Measurements from ENCODE around the gene BMI1.

BMI1 gene

DNA sequence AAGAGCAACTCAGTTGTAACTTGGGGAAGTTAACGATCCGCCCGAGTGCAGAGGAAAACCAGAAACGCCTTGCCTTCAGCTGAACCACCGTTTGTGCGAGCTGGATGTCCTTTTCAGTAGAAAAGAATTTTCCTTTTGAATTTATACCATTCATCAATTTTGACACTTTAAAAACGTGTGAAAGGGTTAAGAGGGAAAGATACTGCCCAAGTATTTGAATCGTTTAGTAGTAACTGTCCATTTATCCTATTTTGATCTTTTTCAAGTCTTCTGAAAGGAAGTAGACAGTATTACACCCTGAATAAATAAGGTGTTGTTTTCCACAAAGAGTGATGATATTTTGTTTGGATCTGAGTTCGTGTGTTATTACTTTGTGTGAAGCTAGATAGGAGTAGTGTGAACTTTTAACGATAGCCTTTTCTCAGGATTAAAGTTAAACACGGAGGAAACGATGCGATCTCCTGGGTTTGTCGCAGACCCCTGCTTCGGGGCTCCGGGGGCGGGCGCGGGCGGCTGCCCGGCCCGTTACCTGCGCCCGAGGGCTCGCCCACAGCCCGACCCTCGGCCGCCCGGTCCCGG lies 830 bp upstream of the BMI1 start:
- DNase-seq: no peak

DNA sequence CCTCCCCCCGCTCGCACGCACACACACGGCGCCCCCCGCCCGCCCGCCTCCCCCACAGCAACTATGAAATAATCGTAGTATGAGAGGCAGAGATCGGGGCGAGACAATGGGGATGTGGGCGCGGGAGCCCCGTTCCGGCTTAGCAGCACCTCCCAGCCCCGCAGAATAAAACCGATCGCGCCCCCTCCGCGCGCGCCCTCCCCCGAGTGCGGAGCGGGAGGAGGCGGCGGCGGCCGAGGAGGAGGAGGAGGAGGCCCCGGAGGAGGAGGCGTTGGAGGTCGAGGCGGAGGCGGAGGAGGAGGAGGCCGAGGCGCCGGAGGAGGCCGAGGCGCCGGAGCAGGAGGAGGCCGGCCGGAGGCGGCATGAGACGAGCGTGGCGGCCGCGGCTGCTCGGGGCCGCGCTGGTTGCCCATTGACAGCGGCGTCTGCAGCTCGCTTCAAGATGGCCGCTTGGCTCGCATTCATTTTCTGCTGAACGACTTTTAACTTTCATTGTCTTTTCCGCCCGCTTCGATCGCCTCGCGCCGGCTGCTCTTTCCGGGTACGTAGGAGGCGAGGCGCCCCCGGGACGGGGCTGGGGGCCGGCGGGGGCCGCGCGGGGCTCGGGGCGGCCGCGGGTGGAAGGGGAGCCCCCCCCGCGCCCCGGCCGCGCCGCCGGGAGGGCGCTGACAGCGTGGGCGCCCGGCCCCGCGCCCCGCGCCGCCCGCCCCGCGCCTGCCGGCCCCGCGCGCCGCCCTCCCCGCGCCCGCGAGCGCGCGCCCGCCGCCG lies 441 bp downstream of the BMI1 start:
- peak; percentile 70 for DNase-seq

DNA sequence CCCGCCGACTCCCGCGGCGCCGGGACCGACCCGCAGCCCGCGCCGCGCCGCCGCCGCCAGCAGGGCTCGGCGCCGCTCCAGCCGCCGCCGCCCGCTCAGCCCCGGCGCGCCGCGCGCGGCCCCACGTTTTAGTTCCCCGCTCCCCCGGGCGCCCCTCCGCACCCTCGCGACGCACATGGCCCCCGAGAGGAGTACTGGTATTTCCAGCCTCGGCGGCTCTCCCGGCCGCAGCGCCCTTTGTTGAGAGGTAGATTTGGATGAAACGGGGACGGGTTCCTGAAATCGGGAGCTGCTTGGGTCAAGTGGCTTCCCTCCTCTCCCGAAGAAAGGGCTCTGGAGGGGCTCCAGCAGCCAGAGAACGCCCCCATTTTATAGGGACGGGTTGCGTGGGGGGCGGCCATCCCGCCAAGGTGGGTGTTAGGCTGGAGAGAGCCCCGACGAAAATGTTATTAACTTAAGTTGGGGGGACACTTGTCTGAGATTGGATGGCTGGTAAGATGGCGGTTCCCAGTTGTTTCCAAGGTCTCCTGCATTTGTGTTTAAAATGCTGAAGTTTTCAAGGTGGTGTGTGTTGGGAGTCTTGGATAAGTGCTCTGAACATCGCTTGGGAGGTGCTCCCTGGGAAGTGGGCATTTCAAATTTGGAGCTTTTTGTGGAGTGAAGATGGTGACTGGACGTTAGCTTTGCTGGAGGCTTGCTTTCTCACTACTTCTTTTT lies 1.2 kb downstream of the BMI1 start:
- no peak for DNase-seq

DNA sequence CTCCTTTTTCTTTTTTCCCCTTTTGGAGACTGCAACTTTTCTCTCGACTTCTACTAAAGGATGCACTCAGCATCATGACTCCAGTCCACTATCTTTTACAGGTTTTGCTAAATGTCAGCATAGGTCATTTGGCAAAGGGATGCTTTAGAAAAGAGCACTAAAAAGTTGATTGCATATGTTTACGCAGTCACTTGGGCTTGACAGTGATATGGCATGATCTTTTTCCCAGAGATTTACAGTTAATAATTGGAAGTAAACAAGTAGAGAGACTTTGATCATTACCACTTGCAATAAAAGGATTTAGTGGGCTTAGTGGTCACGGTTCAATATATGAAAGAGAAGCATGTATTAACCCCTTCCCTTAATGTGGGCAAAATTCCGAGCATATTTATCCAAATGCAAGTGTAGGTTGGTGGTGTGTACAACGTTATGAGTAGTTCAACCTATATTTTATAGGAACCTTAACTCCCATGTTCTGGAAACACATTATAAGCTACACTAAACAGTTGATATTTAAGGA lies 1.8 kb downstream of the BMI1 start:
- no peak for DNase-seq

DNA sequence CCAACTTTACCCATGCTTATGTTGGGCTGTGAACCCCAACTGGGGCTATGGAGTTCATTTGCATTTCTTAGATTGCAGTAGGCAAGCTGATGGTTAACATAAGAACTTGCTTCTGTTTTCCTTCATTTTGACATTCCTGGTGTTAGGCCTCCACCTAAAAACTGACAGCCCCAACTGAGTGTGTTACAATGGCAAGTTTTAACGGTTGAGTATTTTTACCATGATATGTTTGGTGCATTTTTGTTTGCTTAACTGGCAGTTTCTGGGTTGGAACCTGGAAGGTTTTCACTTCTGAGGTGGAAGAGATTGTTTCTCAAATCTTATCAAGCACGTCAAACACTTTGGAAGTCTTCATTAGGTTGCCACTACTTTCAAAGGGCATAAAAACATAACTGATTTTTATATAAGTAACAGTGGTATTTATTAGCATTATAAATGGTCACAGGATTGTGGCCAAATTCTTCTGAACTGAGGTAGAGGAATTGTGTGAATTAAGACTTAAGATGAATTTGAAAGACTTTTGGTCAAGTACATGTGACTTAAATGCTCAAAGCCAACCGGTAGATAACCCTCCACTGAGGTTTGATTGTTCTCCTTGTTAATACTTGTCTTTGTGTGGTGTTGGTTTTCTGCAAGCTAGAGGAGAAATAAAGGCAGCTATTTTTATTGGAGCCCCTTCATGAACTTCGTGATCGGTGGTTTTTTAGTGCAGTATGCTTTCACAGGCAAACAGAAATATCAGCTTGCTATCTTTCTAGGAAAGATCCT lies 2.8 kb downstream of the BMI1 start:
- DNase-seq: no peak

DNA sequence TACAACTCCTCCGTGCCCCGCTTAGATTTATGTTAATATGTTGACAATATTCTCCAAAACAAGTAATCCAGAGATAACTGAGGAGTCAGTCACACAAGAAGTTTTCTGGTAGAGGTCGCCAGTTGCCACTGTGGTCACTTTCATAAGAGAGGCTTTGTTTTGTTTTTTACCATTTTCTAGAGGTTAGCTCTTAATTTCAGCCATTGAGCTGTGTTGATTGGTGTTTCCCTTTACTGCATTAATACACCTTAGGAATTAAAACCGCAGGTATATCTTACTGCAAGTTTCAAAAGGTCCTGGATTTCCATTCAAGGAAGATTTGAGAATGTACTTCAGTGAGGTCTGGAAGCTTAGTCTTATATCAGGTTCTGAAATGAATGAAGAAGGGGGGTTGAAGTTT lies 3.5 kb downstream of the BMI1 start:
- DNase-seq: no peak

DNA sequence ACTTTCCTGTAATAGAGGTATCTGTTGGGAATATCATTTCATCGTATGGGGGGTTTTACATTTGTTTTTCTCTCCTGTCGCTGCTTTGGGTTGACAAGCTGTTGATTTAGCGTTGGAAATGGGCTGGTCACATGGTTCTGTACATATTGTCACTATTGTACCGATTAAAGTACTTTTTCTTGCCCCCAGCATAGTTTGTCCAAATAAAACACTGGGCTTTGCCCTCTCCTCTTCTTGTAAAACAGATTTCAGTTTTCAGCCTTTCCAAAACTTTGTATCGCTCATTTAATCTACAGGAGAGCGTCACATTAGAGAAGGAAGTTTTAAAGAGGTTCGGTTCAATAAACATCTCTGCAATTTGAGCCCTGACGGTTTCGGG lies 4.0 kb downstream of the BMI1 start:
- no peak for DNase-seq

DNA sequence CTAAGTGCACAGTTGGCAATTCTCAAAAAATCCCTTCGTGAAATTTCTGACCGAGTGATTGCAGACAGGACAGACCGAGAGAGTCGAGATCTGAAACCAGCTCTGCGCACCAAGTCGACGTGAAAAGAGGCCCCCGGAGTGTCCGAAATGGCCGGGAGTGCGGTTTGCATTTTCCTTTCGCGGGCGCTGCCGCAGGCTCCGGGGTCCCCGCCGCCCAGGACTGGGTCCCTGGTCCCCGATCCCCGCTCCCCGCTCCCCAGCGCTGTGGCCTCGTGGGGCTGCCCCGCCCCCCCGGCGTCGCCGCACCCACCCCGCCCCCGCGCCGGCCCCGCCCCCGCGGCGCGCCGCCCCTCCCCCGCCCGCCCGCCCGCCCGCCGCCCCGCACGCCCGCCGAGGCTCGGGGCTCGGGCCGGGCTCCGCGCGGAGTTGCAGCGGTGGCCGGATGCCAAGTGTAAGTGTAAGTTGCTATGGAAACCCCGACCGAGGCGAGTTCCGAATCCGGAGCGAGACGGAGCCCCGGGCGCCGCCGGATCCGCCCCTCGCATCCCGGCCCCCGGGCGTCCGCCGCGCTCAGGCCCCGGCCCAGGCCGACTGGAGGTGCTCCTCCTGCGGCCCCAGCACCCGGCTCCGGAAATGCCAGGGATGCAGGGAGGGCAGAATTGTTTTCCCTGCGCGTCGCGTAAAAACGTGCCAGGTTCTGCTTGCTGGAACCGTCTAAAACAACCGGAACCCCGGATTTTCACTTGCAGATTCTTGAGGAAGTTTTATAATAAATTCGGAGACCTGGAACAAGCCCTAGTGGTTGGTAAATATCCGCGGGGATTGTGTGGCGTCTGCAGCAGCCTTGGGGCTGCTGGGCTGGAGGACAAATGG lies 4.6 kb downstream of the BMI1 start:
- peak; percentile 69 for DNase-seq

DNA sequence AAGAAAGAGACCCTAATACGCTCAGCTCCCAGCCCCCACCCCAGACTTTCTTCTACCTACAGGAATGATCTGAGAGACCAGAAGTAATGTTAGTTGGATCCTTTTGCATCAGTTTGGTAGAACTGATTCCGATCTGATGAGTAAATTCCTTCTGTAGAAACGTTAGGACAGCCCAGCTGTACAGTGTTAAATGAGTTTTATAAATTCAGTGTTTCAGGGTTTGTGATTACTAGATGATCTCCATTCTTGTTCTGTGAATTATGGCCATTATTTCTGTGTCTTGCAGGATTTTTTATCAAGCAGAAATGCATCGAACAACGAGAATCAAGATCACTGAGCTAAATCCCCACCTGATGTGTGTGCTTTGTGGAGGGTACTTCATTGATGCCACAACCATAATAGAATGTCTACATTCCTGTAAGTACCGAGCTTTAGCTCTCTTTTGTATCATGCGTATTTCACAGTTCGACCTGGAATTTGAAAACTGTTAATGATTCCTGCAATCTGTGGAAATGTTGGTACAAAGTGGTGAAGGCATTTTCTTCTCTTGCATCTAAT lies 5.3 kb downstream of the BMI1 start:
- no peak for DNase-seq

DNA sequence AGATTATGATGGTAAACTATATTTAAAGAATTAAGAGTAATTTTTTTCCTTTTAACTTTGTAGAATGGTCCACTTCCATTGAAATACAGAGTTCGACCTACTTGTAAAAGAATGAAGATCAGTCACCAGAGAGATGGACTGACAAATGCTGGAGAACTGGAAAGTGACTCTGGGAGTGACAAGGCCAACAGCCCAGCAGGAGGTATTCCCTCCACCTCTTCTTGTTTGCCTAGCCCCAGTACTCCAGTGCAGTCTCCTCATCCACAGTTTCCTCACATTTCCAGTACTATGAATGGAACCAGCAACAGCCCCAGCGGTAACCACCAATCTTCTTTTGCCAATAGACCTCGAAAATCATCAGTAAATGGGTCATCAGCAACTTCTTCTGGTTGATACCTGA lies 8.3 kb downstream of the BMI1 start:
- no peak for DNase-seq

DNA sequence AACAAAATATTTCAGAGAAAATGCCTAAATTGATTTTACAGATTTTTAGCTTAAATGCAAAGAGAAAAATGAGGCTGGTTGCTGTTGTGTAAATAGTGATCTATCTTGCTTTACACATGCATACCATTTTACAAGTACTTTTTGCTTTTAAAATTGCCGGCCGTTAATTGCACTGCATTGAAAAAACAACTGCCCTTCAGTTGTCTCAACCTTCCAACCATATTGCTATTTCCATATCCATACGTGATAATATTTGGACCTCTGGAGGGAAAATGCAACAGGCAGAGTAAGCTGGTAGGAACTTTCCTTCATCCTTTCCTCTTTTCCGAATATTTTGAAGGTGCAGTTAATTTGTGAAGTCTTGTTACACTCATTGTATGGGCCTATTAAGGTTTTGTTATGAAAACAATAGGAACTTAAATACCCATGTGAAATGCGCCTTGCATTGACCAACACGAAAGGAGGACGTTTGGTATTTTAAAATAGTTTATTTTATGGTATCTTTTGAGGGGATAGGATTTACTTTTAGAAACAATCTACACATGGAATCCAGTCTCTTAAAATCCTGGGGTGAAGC lies 11.3 kb downstream of the BMI1 start:
- DNase-seq: no peak

DNA sequence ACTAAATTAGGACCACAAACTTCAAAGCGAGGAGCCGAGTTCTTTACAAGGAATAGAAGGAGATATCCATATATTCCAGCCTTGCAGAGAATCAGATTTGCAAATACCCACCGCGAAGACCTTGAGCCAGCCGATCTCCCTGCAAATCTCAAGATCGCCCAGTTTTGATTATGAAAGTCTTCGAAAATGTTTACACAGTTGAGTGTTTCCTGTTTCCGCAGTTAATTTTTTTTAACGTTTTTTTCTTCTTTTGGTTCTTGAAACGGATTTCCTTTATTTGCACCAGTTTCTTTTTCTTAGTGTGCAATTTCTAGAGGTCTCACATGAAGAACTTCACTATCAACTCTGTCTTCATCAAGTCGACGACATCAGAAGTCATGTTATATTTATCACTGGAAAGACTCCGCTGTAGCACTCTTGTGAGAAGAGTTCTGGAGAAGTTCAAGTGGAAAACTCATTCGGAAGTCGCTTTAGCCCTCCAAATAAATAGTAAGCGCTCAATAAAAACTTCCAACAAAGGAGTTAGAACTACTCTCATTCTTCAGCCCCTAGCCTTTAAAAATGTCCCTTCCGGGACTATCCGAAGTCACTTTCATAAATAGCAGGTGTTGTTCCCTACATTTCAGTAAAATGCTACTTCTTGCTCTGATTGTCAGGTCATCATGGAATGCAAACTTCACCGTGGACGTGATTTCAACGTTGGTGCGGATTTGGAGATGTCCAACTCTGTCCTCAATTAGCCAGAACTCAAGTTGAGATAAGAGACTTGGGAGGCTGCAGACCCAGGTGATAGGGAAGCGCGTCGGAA lies 12.5 kb downstream of the BMI1 start:
- DNase-seq: no peak

DNA sequence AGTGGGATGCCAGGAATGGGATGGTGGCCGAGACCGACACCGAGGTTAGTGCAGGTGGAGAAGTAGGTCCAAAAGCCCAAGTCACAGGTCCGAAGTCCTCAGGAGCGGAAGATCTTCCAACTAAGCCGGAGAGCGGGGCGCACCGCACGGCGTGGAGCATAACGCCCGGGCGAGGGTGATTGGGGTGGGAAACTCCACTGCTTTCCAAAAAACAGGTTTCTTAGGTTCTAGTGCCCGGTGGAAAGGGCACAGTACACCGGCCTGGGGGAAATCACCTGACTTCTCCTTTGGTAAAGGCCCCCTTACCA lies 13.0 kb downstream of the BMI1 start:
- no peak for DNase-seq

DNA sequence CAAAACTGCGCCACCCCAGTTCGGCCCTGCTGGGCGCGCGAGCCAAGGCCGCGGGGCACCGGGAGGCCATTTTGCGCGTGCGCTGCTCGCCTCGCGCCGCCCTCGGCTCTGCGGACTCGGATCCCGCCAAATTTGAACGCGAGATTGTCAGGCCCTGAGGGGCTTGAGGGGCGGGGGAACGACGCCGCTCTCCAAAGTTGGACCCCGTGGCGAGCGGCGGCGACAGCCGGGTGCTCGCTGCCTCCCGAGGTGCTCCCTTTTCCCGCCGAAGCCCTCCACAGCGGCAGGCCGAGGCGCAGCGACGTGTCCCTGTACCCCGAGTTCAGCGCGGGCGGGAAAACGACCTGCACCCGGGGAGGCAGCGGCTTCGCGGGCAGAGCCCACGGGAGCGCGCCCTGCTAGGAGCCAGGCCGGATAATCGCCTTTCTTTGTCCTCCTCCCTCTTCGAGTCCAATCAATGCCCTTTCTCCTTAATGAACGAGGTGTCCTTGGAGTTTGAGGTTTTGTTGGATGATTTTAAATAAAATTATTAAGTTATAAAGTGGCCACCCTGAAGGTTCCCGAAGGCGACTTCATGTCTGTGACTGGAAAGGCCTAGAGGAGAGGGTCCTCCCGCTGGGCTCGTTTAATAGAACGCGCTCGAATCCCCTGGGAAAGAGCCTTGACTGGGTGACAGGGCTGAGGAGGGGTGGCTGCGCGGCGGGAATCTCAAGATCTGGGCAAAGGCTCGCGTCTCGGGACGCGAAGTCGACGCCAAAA lies 13.7 kb downstream of the BMI1 start:
- no peak for DNase-seq

DNA sequence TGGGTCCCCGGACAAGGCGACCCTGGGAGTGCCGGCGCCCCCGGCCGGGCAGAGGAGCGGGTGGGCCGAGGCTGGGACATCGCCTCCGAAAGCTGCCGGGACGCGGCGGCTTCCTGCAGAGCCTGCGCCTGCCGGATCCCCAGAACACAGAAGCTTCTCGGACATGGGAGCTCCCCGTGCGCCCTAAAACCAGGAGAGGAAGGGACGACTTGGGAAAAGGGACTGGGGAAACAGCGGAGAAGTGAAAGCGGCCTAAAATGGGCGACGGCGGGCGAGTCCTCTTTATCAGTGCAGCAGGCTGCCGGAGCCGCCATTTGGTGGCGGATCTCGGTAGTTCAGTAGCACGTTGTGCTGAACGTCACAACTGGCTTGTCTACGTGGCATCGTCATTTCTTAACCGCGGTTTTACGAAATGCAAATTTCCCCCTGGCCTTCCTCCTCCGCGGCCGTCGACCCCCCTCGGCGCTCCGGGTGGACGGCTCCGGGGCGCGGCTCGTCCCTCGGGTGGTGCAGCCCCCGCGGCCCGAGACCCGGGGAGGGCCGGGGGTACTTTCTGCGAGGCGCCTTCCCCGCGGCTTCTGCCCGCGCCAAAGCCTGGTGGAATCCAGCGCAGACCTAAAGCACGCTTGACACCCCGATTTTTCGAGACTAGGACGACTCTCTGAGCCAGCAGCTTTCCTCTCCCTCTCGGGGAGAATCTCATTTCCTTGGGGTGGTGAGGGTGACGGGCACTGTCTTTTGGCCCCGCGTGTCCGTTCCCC lies 14.5 kb downstream of the BMI1 start:
- peak; percentile 66 for DNase-seq

DNA sequence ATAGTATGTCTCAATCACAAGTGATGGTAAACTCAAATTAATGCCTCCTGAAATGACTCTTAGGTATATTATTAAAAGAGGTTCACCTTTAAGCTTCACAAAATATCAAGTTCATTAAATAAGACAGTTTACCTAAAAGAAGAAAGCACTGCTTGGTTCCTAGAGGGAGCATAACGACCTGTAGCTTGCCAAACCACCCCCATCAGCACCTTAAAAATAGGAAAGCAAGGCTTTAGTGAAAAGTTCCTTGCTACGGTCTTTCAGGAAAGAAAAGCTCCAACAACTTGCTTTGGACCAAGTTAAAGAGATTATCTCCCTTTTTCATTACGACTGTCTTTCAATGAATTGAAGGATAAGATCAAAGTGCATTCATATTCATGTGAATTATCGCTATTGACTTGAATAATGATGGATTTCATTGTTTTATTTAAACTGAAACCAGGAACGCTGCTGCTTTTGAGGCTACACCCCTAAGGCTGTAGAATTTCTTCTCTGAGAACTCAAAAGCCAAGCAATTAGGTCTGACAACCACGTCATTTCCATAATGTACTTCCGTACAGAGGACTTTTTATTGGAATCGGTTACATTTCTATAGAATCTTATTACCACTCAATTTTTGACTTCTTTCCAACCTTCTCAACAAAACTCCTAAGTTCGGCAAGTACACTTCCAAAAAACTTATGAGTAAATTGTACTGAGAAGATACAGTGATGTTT lies 17.4 kb downstream of the BMI1 start:
- no peak for DNase-seq

DNA sequence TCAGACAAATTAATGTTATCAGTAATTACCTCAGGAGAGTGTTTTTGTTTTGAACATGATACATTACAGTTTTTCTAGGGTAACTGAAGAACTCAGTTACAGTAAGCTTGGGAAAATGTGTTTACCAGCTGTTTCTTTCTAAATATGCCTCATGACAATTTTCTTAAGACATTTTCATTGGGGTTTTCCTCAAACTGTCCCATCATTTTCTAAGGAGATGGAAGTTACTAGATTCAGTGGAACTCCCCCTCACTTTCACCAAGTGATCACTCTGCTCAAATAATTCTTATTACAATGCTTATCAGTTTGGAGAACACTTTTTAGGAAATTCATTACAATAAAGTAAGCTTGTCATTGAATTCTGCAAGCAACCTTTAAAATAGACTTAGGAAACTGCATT lies 18.0 kb downstream of the BMI1 start:
- no peak for DNase-seq

DNA sequence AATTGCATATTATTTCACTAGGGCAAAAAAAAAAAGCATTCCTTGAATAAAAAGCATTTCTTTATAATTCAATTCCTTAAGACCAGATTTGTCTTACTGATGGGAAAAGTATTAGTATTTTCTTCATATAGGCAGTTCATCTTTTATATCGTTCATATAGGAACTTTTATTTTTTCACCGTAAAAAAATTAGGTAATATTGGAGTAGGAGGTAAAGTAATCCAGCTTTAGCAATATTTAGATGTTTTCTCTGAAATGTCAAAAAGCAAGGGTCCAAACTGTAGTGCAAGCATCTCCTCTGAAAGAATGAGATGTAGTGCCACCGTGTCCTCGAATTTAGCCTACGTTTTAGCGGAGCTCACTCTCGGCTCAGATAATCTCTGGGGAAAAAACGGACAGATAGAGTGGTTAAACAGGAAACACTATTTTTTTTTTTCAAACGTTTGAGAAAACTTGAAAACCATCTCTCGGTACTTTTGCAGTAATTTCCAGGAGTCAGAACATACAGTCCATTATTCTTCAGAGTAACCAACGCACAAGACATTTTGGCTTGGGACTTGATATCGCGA lies 18.9 kb downstream of the BMI1 start:
- DNase-seq: no peak

All from stimulated activated CD4-positive, alpha-beta T cell treated with anti-CD3 and anti-CD28 coated beads, Interleukin-4, amount 100 ng/mL, for 24 hours (primary cell).